OCI-LY1 (cell line): ENCODE measurements around the gene PUM2.

Experiments
- CTCF ChIP-seq: fragments of 200-600 bp; sonication (generic), shearing (Covaris generic); IDR thresholded peaks from 2 replicates; pipeline ENCODE4 v1.5.1; 2017; ENCODE audit warnings: mild to moderate bottlenecking, antibody characterized with exemption, low read length, moderate library complexity, mixed read lengths
- EZH2 ChIP-seq: fragments of 200-600 bp; sonication (generic), shearing (Covaris generic); IDR thresholded peaks from 2 replicates; pipeline ENCODE4 v1.8.0; 2017; ENCODE audit warnings: borderline replicate concordance, mixed run types, mild to moderate bottlenecking, antibody characterized with exemption, low read length, moderate library complexity, mixed read lengths

- TF ChIP-seq CTCF = no peak; the same call in 1 of the 2 replicates
- no peak for TF ChIP-seq EZH2
These were observed at the start of gene PUM2 for GRCh38 chr2:20350753-20351554.
